OCI-LY1 (cell line): ENCODE results near the gene PCSK4.

ENCODE experiments used
- H2AFZ ChIP-seq: fragments of 200-600 bp; sonication (generic), shearing (Covaris generic); 2 replicates; pipeline ENCODE4 v1.6.0; 2014; ENCODE audit warnings: antibody characterized with exemption, mild to moderate bottlenecking, low read length
- H3F3A ChIP-seq: fragments of 200-600 bp; sonication (generic), shearing (Covaris generic); 2 replicates; pipeline ENCODE4 v1.6.0; 2014; ENCODE audit warnings: mild to moderate bottlenecking, antibody characterized with exemption, low read length, moderate library complexity; ENCODE audit not compliant: insufficient read depth
- H3K27ac ChIP-seq: fragments of 200-600 bp; sonication (generic); 2 replicates; pipeline ENCODE4 v1.5.1; 2014; ENCODE audit warnings: low read length, mixed run types, mild to moderate bottlenecking, low read depth; ENCODE audit not compliant: poor library complexity, severe bottlenecking
- H3K27me3 ChIP-seq: fragments of 200-600 bp; sonication (generic); 2 replicates; pipeline ENCODE4 v1.6.0; 2014; ENCODE audit warnings: antibody characterized with exemption, mild to moderate bottlenecking, low read length, moderate library complexity; ENCODE audit not compliant: insufficient read depth
- H3K36me3 ChIP-seq: fragments of 200-600 bp; sonication (generic); 2 replicates; pipeline ENCODE4 v1.6.1; 2014; ENCODE audit warnings: mild to moderate bottlenecking, antibody characterized with exemption, low read length, moderate library complexity, mixed read lengths; ENCODE audit not compliant: insufficient read depth
- H3K4me1 ChIP-seq: fragments of 200-600 bp; sonication (generic); 2 replicates; pipeline ENCODE4 v1.5.1; 2014; ENCODE audit warnings: mild to moderate bottlenecking, low read length, moderate library complexity; ENCODE audit not compliant: insufficient read depth, severe bottlenecking
- H3K4me2 ChIP-seq: fragments of 200-600 bp; sonication (generic), shearing (Covaris generic); 2 replicates; pipeline ENCODE4 v1.6.1; 2014; ENCODE audit warnings: low read length
- H3K4me3 ChIP-seq: fragments of 200-600 bp; sonication (generic); 2 replicates; pipeline ENCODE4 v1.5.1; 2014; ENCODE audit warnings: low read length, low read depth, mild to moderate bottlenecking, mixed read lengths; ENCODE audit not compliant: poor library complexity, severe bottlenecking
- H3K79me2 ChIP-seq: fragments of 200-600 bp; shearing (Covaris generic); 2 replicates; pipeline ENCODE4 v1.6.1; 2016; ENCODE audit warnings: mixed run types, low read length, mixed read lengths; ENCODE audit not compliant: insufficient read depth
- H3K9ac ChIP-seq: fragments of 200-600 bp; sonication (generic), shearing (Covaris generic); 2 replicates; pipeline ENCODE4 v1.6.1; 2014; ENCODE audit warnings: mild to moderate bottlenecking, low read length, mixed read lengths
- H3K9me2 ChIP-seq: fragments of 200-600 bp; sonication (generic), shearing (Covaris generic); 2 replicates; pipeline ENCODE4 v1.6.1; 2014; ENCODE audit warnings: low read depth, mild to moderate bottlenecking, low read length, mixed read lengths
- H3K9me3 ChIP-seq: fragments of 200-600 bp; shearing (Covaris generic); 2 replicates; pipeline ENCODE4 v1.6.1; 2014; ENCODE audit warnings: low read length, mixed read lengths
- H4K20me1 ChIP-seq: fragments of 200-600 bp; sonication (generic), shearing (Covaris generic); 2 replicates; pipeline ENCODE4 v1.6.0; 2016; ENCODE audit warnings: mild to moderate bottlenecking, low read length; ENCODE audit not compliant: insufficient read depth
- CTCF ChIP-seq: fragments of 200-600 bp; sonication (generic), shearing (Covaris generic); IDR thresholded peaks from 2 replicates; pipeline ENCODE4 v1.5.1; 2017; ENCODE audit warnings: mild to moderate bottlenecking, antibody characterized with exemption, low read length, moderate library complexity, mixed read lengths
- EZH2 ChIP-seq: fragments of 200-600 bp; sonication (generic), shearing (Covaris generic); IDR thresholded peaks from 2 replicates; pipeline ENCODE4 v1.8.0; 2017; ENCODE audit warnings: borderline replicate concordance, mixed run types, mild to moderate bottlenecking, antibody characterized with exemption, low read length, moderate library complexity, mixed read lengths

Gene PCSK4

DNA sequence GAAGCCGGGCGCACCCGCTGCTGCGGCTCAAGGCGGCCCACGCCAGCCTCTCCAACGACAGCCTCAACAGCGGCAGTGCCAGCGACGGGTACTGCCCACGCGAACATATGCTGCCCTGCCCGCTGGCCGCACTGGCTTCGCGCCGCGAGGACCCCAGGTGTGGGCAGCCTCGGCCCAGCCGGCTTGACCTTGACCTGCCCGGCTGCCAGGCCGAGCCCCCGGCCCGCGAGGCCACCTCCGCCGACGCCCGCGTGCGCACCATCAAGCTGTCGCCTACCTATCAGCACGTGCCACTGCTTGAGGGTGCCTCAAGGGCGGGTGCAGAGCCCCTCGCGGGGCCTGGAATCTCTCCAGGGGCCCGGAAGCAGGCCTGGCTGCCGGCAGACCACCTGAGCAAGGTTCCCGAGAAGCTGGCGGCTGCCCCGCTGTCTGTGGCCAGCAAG, 24.1 kb downstream of the PCSK4 start:
- Histone ChIP-seq H3K27ac (no peak overlapping the region), H3K36me3 (no peaks in the 10 kb centered on the region), H3K4me3 (no peak overlapping the region), H3K4me2 (no peak overlapping the region), H2AFZ (no peak overlapping the region), H3K9me2 (no peaks in the 10 kb centered on the region), H3K9ac (no peak overlapping the region), H3K9me3 (no peaks in the 10 kb centered on the region), H3K4me1 (peaks cover 8% of the 10 kb centered on the region), H3F3A (no peaks in the 10 kb centered on the region), H3K79me2 (no peaks in the 10 kb centered on the region), H4K20me1 (no peaks in the 10 kb centered on the region), H3K27me3 (0 out of 2 replicates have a peak, but pooled peaks cover 4% of the 10 kb centered on the region)
- TF ChIP-seq EZH2 (no peak), CTCF (no peak)

DNA sequence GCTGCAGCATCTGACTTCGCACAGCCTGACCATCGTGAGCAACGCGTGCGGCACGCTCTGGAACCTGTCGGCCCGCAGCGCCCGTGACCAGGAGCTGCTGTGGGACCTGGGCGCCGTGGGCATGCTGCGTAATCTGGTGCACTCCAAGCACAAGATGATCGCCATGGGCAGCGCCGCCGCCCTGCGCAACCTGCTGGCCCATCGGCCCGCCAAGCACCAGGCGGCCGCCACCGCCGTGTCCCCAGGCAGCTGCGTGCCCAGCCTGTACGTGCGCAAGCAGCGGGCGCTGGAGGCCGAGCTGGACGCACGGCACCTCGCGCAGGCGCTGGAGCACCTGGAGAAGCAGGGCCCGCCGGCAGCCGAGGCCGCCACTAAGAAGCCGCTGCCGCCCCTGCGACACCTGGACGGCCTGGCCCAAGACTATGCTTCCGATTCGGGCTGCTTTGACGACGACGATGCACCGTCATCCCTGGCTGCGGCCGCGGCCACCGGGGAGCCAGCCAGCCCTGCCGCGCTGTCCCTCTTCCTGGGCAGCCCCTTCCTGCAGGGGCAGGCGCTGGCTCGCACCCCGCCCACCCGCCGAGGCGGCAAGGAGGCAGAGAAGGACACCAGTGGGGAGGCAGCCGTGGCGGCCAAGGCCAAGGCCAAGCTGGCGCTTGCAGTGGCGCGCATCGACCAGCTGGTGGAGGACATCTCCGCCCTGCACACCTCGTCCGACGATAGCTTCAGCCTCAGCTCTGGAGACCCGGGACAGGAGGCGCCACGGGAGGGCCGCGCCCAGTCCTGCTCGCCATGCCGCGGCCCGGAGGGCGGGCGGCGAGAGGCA, 24.7 kb downstream of the PCSK4 start:
- H3K4me3 ChIP-seq: no peak overlapping the region
- H3F3A ChIP-seq: no peaks in the 10 kb centered on the region
- 0 out of 2 replicates have a peak, but pooled peaks cover 4% of the 10 kb centered on the region for H3K27me3 ChIP-seq
- no peak overlapping the region for H3K27ac ChIP-seq
- no peak overlapping the region for H3K4me2 ChIP-seq
- no peaks in the 10 kb centered on the region for H3K9me3 ChIP-seq
- H3K79me2 ChIP-seq: no peaks in the 10 kb centered on the region
- H2AFZ ChIP-seq: no peak overlapping the region
- H3K36me3 ChIP-seq: no peaks in the 10 kb centered on the region
- no peak overlapping the region for H3K9ac ChIP-seq
- no peaks in the 10 kb centered on the region for H3K9me2 ChIP-seq
- no peak for TF ChIP-seq EZH2
- no peak for TF ChIP-seq CTCF
- H4K20me1 ChIP-seq: no peaks in the 10 kb centered on the region
- peaks cover 1% of the 10 kb centered on the region for H3K4me1 ChIP-seq

GRCh38 chr19:1461862-1462261, 28.3 kb downstream of the PCSK4 start:
- Histone ChIP-seq H3K4me2 (no peak overlapping the region), H3F3A (no peaks in the 10 kb centered on the region), H3K4me3 (no peak overlapping the region), H3K27me3 (no peaks in the 10 kb centered on the region; the same call in 1 of the 2 replicates), H3K36me3 (no peaks in the 10 kb centered on the region), H3K79me2 (no peaks in the 10 kb centered on the region), H2AFZ (no peak overlapping the region), H4K20me1 (no peaks in the 10 kb centered on the region), H3K4me1 (no peaks in the 10 kb centered on the region), H3K9me2 (no peaks in the 10 kb centered on the region), H3K9ac (no peak overlapping the region), H3K27ac (no peak overlapping the region), H3K9me3 (no peaks in the 10 kb centered on the region)
- TF ChIP-seq CTCF: no peak
- TF ChIP-seq EZH2: no peak
